Hepatocyte (in vitro differentiated cells): ENCODE data around the gene MRPL44. TPM values are rescaled to one million over a fixed set of nuclear protein-coding genes. Genes with fewer than 3 reads are reported as not detected.

Source experiments
- DNase-seq: peaks from one replicate; pipeline ENCODE4 v3.0.0-alpha.2; 2016; ENCODE audit warnings: low spot score
- H2AFZ ChIP-seq: fragments of 200-600 bp; sonication (generic); 2 replicates; pipeline ENCODE4 v1.6.0; 2016; ENCODE audit warnings: antibody characterized with exemption, mild to moderate bottlenecking
- H3K27ac ChIP-seq: fragments of 200-600 bp; sonication (generic); 2 replicates; pipeline ENCODE4 v1.5.1; 2016; ENCODE audit warnings: mild to moderate bottlenecking
- H3K27me3 ChIP-seq: fragments of 200-600 bp; sonication (generic); 2 replicates; pipeline ENCODE4 v1.6.1; 2016
- H3K36me3 ChIP-seq: fragments of 200-600 bp; sonication (generic); replicated peaks from 2 replicates; pipeline ENCODE4 v1.5.1; 2016; ENCODE audit warnings: low read depth; ENCODE audit not compliant: insufficient read depth
- H3K4me1 ChIP-seq: fragments of 200-600 bp; sonication (generic); 2 replicates; pipeline ENCODE4 v1.5.1; 2016; ENCODE audit warnings: mild to moderate bottlenecking, moderate library complexity; ENCODE audit not compliant: insufficient read depth
- H3K4me2 ChIP-seq: fragments of 200-600 bp; sonication (generic); 2 replicates; pipeline ENCODE4 v1.6.0; 2016
- H3K4me3 ChIP-seq: fragments of 200-600 bp; sonication (generic); 2 replicates; pipeline ENCODE4 v1.5.1; 2016; ENCODE audit warnings: mild to moderate bottlenecking
- H3K79me2 ChIP-seq: fragments of 200-600 bp; sonication (generic); 2 replicates; pipeline ENCODE4 v1.6.0; 2017; ENCODE audit warnings: mild to moderate bottlenecking
- H3K9me2 ChIP-seq: fragments of 200-600 bp; sonication (generic); replicated peaks from 2 replicates; pipeline ENCODE4 v1.6.0; 2017; ENCODE audit warnings: mild to moderate bottlenecking; ENCODE audit not compliant: insufficient read depth
- H3K9me3 ChIP-seq: fragments of 200-600 bp; sonication (generic); 2 replicates; pipeline ENCODE4 v1.5.1; 2016; ENCODE audit warnings: low read depth, mild to moderate bottlenecking
- H4K20me1 ChIP-seq: fragments of 200-600 bp; sonication (generic); 2 replicates; pipeline ENCODE4 v1.6.0; 2016; ENCODE audit warnings: mild to moderate bottlenecking; ENCODE audit not compliant: insufficient read depth, poor library complexity, severe bottlenecking
- CTCF ChIP-seq: fragments of 200-600 bp; sonication (generic); IDR thresholded peaks from 2 replicates; pipeline ENCODE4 v1.5.1; 2016; ENCODE audit warnings: antibody characterized with exemption, mild to moderate bottlenecking; ENCODE audit not compliant: poor library complexity
- EZH2 ChIP-seq: fragments of 200-600 bp; sonication (generic); IDR thresholded peaks from 2 replicates; pipeline ENCODE4 v1.6.1; 2016; ENCODE audit warnings: antibody characterized with exemption, mild to moderate bottlenecking, borderline replicate concordance
- EZH2phosphoT487 ChIP-seq: fragments of 200-600 bp; sonication (generic); IDR thresholded peaks from one replicate; pipeline ENCODE4 v1.6.1; 2018; ENCODE audit warnings: antibody characterized with exemption, mild to moderate bottlenecking, low read depth, moderate library complexity; ENCODE audit not compliant: unreplicated experiment, severe bottlenecking
- WGBS: methylation state at CpG from one replicate; pipeline ENCODE4 v1.1.6; 2016; ENCODE audit warnings: low lambda C conversion rate; ENCODE audit errors: missing lambda C conversion rate; 5-methylcytosine and 5-hydroxymethylcytosine counted together
- polyA plus RNA-seq: library from polyadenylated mRNA; unstranded; fragments of >200 nt; fragmentation: Nextera tagmentation; extraction: Ambion mirVana; gene quantifications from 2 replicates; pipeline ENCODE4 v1.2.1, GENCODE V29; 2016
- total RNA-seq: library from RNA; depleted of rRNA; stranded (reverse); fragments of >200 nt; gene quantifications from 2 replicates; pipeline ENCODE4 v1.2.3, GENCODE V29; 2014

Gene MRPL44
- total and polyA plus RNA-seq, 2 experiments from 2014 or later = 29.0 to 46.5 TPM

DNA sequence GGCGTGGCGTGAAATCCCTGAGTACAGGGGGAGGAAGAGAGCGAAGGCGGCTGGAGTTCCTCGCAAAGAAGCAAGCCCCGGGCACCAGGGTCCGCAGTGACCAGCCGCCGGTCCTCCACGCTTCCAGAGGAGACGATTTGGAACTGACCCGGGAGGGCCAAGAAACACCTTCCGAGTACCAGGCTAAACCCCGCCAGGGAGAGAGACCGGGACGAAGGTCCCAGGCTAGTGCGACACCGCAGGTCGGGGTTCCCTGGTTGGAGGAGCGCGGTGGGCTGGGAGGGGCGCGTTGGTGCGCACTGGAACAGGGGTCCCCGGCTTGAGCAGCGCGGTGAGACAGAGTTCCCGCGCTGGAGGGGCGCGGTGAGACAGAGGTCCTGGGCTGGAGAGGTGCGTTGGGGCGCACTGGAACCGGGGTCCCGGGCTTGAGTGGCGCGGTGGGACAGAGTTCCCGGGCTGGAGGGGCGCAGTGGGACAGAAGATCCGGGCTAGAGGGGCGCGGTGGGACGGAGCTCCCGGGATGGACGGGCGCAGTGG, 13.0 kb upstream of the MRPL44 start:
- Histone ChIP-seq H4K20me1 (peaks cover 18% of the 10 kb centered on the region), H3K27me3 (no peaks in the 10 kb centered on the region), H3K9me2 (no peaks in the 10 kb centered on the region), H2AFZ (peak overlapping the region; percentile 42), H3K9me3 (no peaks in the 10 kb centered on the region), H3K4me2 (peak overlapping the region; percentile 81), H3K4me3 (peak overlapping the region; percentile 76), H3K27ac (peak overlapping the region; percentile 91), H3K36me3 (no peaks in the 10 kb centered on the region), H3K79me2 (peaks cover 57% of the 10 kb centered on the region), H3K4me1 (peaks cover 15% of the 10 kb centered on the region)
- no peak for TF ChIP-seq EZH2
- TF ChIP-seq CTCF = no peak
- TF ChIP-seq EZH2phosphoT487 = no peak
- WGBS = under 1% methylated on average over 28 of the region's 46 CpGs
- DNase-seq = peak; percentile 60

GRCh38 chr2:223944703-223945531, 12.3 kb upstream of the MRPL44 start, which contains the start of gene WDFY1:
TSS of gene WDFY1 (minus strand) at chr2:223945335. CDS start at chr2:223945284, 51 bp downstream.
- peak; percentile 96 for DNase-seq
- Histone ChIP-seq H3K4me2 (peak within 1 kb of the TSS; percentile 81), H3K4me1 (peaks cover 15% of the 10 kb centered on the region), H3K27me3 (no peaks in the 10 kb centered on the region), H3K9me2 (no peaks in the 10 kb centered on the region), H3K79me2 (peaks cover 51% of the 10 kb centered on the region), H3K9me3 (no peaks in the 10 kb centered on the region), H3K27ac (peak within 1 kb of the TSS; percentile 91), H2AFZ (peak within 1 kb of the TSS; percentile 42), H3K36me3 (no peaks in the 10 kb centered on the region), H3K4me3 (peak within 1 kb of the TSS; percentile 76), H4K20me1 (peaks cover 18% of the 10 kb centered on the region)
- TF ChIP-seq CTCF (no peak), EZH2phosphoT487 (no peak)
- WGBS = 0% methylated on average over 33 of the region's 87 CpGs

DNA sequence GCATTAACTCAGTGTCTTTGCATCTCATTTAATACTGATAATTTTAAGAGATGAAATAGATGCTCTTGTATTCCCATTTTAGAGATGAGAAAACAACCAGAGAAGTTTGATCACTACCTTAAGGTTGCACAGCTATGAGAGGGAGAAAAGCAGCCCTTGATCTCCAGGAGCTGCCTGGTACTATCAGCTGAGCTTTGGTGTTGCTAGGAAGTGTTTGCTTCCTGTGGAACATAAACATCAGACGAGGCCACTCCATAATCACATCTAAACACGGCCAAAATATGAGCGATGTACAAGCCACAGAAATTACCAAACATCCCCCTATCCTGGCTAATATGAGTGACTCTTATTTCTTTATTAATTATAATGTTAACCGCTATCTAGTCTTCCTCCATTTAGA, 11.5 kb upstream of the MRPL44 start:
- Histone ChIP-seq H3K9me2 (no peaks in the 10 kb centered on the region), H4K20me1 (peaks cover 18% of the 10 kb centered on the region), H3K27me3 (no peaks in the 10 kb centered on the region), H3K27ac (no peak overlapping the region), H3K79me2 (peaks cover 42% of the 10 kb centered on the region), H3K36me3 (no peaks in the 10 kb centered on the region), H3K4me2 (peak overlapping the region; percentile 66), H3K9me3 (no peaks in the 10 kb centered on the region), H2AFZ (peak overlapping the region; percentile 6), H3K4me3 (no peak overlapping the region), H3K4me1 (peaks cover 15% of the 10 kb centered on the region)
- 78% methylated on average over 4 of the region's 4 CpGs for WGBS
- DNase-seq = no peak
- TF ChIP-seq CTCF (no peak), EZH2 (no peak)
